Mucosa of stomach (tissue), 1 donor: Measurements from ENCODE around the gene ARSB.

Experiments used
- H3K27me3 ChIP-seq: one replicate; pipeline ENCODE4 v1.7.0; 2013; ENCODE audit warnings: mild to moderate bottlenecking, low read length; ENCODE audit not compliant: control insufficient read depth, insufficient read depth
- H3K36me3 ChIP-seq: one replicate; pipeline ENCODE4 v1.7.0; 2013; ENCODE audit warnings: low read length; ENCODE audit not compliant: control insufficient read depth, insufficient read depth
- H3K4me1 ChIP-seq: one replicate; pipeline ENCODE4 v1.7.0; 2013; ENCODE audit warnings: mild to moderate bottlenecking, low read length; ENCODE audit not compliant: control insufficient read depth, insufficient read depth
- H3K4me3 ChIP-seq: one replicate; pipeline ENCODE4 v1.7.0; 2013; ENCODE audit warnings: low read length
- H3K9ac ChIP-seq: one replicate; pipeline ENCODE4 v1.7.0; 2013; ENCODE audit warnings: mild to moderate bottlenecking, low read length, moderate library complexity
- H3K9me3 ChIP-seq: one replicate; pipeline ENCODE4 v1.7.0; 2013; ENCODE audit warnings: mild to moderate bottlenecking, low read length, moderate library complexity; ENCODE audit not compliant: control insufficient read depth
- donor health status: Pancreatic carcinoma.

The ARSB gene

GRCh38 chr5:78907255-78907891, 77.7 kb downstream of the ARSB start:
- no peak overlapping the region for H3K4me3 ChIP-seq

DNA sequence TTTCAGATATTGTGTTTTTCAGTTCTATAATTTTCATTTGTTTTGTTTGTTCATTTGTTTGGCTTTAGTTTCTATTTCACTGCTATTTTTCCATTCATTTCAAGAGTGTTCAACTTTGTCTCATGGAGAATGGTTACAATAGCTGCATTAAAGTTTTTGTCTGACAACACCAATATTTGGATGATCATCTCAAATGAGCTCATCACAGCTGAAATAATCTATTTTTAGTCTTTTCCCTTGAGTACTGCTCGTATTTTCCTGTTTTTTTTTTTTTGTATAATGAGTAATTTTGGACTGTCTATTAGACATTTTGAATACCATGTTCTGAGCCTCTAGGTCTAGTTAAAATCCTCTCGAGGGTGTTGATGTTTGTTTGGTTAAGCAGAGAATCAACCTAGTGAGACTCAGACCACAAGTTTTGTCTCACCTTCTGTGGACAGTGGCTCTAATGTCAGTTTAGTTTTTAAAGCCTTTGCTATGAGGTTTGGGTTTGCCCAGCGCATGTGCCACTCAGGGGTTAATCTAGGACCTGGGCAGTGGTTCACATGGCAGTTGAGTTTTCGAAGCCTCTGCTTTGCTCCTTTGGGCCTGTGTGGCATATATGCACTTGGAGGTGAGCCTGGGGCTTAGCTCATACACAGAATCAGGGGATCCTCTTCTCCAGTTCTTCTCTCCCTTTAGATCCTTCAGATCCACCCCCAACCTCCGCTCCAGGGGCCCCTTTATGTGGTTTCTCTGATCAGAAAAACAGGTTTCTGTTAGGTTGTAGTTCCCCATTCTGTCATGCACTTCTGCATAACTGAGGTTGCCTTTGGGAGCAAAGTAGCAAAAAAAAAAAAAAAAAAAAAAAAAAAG, 79.8 kb downstream of the ARSB start:
- no peaks in the 10 kb centered on the region for H3K27me3 ChIP-seq
- H3K36me3 ChIP-seq = no peaks in the 10 kb centered on the region
- no peaks in the 10 kb centered on the region for H3K9me3 ChIP-seq
- no peak overlapping the region for H3K9ac ChIP-seq
- peaks cover 15% of the 10 kb centered on the region for H3K4me1 ChIP-seq
- H3K4me3 ChIP-seq = no peak overlapping the region

More at GRCh38 chr5:78907255-78907891, 77.7 kb downstream of the ARSB start:
- H3K27me3 ChIP-seq = no peaks in the 10 kb centered on the region
- H3K4me1 ChIP-seq = peaks cover 18% of the 10 kb centered on the region
- no peak overlapping the region for H3K9ac ChIP-seq
- no peaks in the 10 kb centered on the region for H3K9me3 ChIP-seq
- H3K36me3 ChIP-seq = no peaks in the 10 kb centered on the region

- peaks cover 12% of the 10 kb centered on the region for H3K4me1 ChIP-seq
- H3K9me3 ChIP-seq = no peaks in the 10 kb centered on the region
- no peaks in the 10 kb centered on the region for H3K27me3 ChIP-seq
- no peak overlapping the region for H3K4me3 ChIP-seq
- no peak overlapping the region for H3K9ac ChIP-seq
- H3K36me3 ChIP-seq = no peaks in the 10 kb centered on the region
These were observed 81.2 kb downstream of the ARSB start for GRCh38 chr5:78903861-78904260.

- no peaks in the 10 kb centered on the region for H3K9me3 ChIP-seq
- no peak overlapping the region for H3K9ac ChIP-seq
- peaks cover 7% of the 10 kb centered on the region for H3K4me1 ChIP-seq
- H3K36me3 ChIP-seq = no peaks in the 10 kb centered on the region
- H3K4me3 ChIP-seq = no peak overlapping the region
- H3K27me3 ChIP-seq = no peaks in the 10 kb centered on the region
These were observed 81.8 kb downstream of the ARSB start for GRCh38 chr5:78903353-78903752.

DNA sequence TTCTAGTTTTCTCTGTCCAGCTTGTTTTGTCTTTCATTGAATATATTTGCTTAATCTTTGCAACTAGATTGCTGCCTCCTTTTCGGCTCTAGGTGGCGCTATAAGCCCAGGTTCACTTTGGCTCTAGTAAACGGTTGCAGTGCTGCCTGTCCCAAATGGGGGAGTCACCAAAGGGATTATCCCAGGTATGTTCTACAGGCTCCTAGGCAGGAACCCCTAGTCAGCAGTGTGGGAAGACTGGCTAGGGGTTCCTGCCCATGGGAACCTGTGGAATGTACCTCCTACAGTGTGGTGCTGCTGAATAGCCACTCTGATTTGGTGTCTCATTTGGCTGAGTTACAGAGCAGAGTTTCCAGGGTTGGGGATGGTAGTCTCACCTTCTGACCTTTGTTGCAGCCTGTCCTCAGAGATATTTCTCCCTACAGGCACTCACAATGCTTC, 85.2 kb downstream of the ARSB start:
- Histone ChIP-seq H3K27me3 (no peaks in the 10 kb centered on the region), H3K4me3 (no peak overlapping the region), H3K9me3 (no peaks in the 10 kb centered on the region), H3K36me3 (no peaks in the 10 kb centered on the region), H3K4me1 (no peaks in the 10 kb centered on the region), H3K9ac (no peak overlapping the region)

GRCh38 chr5:78896132-78896531, 89.0 kb downstream of the ARSB start:
- H3K4me3 ChIP-seq = no peak overlapping the region
- no peak overlapping the region for H3K9ac ChIP-seq
- H3K27me3 ChIP-seq = no peaks in the 10 kb centered on the region
- no peaks in the 10 kb centered on the region for H3K36me3 ChIP-seq
- H3K9me3 ChIP-seq = no peaks in the 10 kb centered on the region
- peaks cover 6% of the 10 kb centered on the region for H3K4me1 ChIP-seq

DNA sequence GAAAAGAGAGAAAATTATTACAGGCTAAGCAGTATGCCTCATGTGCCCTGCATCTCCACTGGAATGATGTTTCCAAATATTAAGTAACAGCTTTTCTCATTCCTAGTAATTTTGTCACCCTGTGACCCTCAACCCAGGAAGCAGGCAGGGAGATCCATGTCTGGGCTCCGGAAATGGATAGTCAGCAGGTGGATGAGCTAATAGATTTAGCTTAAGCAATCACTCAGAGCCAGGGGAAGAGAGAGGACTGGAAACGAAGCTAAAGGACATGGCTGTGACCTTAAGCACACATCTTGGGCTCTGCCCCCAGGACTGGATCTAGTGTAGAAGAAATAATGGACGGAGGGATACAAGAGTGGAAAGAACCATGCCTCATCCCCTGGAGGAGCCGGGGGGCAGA, 89.5 kb downstream of the ARSB start:
- Histone ChIP-seq H3K4me3 (no peak overlapping the region), H3K4me1 (peaks cover 6% of the 10 kb centered on the region), H3K36me3 (no peaks in the 10 kb centered on the region), H3K9ac (no peak overlapping the region), H3K27me3 (no peaks in the 10 kb centered on the region), H3K9me3 (no peaks in the 10 kb centered on the region)

- Histone ChIP-seq H3K36me3 (no peaks in the 10 kb centered on the region), H3K4me1 (peaks cover 6% of the 10 kb centered on the region)
These were observed 91.0 kb downstream of the ARSB start for GRCh38 chr5:78893940-78894677.

DNA sequence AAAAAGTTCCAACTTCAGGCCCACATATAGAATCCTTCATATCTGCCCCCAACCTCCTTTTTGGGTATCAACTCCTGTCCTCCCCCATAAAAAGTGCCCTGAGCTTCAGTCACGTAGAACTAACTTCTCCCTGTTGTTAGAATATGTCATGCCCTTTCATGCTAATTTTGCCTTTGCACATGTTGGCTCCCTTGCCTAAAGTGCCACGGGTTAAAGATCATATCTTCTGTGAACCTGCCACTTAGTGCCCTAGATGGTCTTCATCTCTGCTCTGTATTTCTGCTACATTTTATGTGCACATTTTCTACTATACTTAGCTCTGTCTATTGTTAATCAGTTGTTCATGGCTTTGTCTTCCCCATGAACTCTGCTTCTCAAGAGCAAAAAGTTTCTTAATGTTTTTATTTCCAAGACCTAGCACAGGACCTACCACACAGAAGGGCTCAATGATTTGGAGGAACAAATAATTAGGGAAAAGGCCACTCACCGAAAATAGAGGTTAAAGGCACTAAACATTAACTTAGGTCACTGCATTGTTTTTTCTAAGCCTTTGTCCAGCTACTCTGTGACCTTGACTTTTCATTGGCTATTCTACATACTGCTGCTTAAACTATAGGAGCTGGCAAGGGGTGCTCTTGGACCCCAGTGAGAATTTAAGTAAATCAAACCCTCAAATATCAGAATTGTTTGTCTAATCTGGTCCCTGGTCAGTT, 94.3 kb downstream of the ARSB start:
- Histone ChIP-seq H3K27me3 (no peaks in the 10 kb centered on the region), H3K4me1 (peaks cover 6% of the 10 kb centered on the region), H3K36me3 (no peaks in the 10 kb centered on the region), H3K9ac (no peak overlapping the region), H3K9me3 (no peaks in the 10 kb centered on the region), H3K4me3 (no peak overlapping the region)

More at GRCh38 chr5:78893940-78894677, 91.0 kb downstream of the ARSB start:
- Histone ChIP-seq H3K9me3 (no peaks in the 10 kb centered on the region), H3K27me3 (no peaks in the 10 kb centered on the region), H3K4me3 (no peak overlapping the region), H3K9ac (no peak overlapping the region)

- H3K9me3 ChIP-seq = no peaks in the 10 kb centered on the region
- no peaks in the 10 kb centered on the region for H3K36me3 ChIP-seq
- H3K27me3 ChIP-seq = no peaks in the 10 kb centered on the region
- no peak overlapping the region for H3K4me3 ChIP-seq
- H3K9ac ChIP-seq = no peak overlapping the region
- H3K4me1 ChIP-seq = peaks cover 5% of the 10 kb centered on the region
These were observed 95.6 kb downstream of the ARSB start for GRCh38 chr5:78889369-78890140.
